HG02943 (cell line): ENCODE data around the gene G3BP2.
"Not testable (repeated sequence)": the region's sequence is repeated elsewhere in the genome, so short reads cannot be mapped to it uniquely, and the experiment has no call there.

Experiments used
- ATAC-seq: cut with Tn5 transposase; IDR thresholded peaks from one replicate; pipeline ENCODE4 v1.9.1; 2021; ENCODE audit warnings: mild to moderate bottlenecking, low read depth, moderate library complexity; ENCODE audit not compliant: unreplicated experiment

G3BP2 gene

DNA sequence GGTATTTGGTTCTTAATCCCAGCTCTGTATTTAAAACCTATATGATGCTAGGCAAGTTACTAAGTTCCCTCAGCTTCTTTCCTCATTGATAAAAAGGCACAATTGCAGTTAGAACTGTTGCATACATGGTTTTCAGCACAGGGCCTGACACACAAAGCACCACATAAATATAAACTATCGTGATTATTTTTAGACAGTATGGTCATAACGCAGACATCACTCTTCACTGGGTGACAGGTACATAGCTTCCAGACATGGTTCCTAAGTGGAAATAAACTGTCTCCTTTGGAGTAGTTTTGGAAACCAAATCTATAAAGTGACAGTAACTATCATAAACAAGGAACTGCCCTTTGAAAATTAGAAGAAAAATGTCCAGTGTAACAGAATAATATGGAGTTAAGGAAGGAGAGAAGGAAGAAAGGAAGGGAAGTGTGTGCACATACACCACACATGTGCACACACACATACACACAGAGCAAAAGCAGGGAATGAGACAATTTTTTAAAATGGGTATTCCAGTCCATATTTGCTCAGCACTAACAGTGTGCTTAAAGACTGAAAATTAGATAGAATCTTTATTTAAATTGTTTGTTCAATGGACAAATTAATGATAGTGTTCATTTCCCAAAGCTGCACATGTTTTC is 12.5 kb upstream of the G3BP2 start:
- ATAC-seq: no peak

DNA sequence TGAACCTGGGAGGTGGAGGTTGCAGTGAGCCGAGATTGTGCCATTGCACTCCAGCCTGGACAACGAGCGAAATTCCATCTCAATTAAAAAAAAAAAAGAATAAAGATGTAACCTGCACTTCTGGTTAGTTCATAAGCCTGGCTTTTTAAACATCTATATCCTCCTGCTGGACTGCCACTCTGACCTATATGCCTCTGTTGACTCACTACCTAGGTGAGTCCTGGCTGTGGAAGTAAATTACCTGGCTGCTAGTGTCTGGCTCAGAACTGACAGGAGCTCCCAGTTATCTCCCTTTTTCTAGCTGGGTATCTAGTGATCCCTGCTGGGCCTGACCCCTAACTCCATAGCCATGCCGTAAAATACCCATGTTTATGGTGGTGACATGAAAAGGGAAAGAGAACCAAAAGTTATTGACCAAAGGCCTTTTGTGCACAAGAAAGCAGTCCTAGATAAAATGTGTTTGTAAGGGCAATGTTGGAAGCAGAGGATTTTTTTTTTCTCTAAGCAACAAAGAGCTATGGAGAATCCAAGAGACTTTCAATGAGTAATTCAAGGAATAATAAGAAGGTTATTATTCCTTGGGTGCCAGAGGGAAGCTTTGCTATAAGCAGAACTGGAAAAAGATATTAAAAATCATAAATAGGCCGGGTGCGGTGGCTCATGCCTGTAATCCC is 10.4 kb upstream of the G3BP2 start:
- ATAC-seq: no peak

DNA sequence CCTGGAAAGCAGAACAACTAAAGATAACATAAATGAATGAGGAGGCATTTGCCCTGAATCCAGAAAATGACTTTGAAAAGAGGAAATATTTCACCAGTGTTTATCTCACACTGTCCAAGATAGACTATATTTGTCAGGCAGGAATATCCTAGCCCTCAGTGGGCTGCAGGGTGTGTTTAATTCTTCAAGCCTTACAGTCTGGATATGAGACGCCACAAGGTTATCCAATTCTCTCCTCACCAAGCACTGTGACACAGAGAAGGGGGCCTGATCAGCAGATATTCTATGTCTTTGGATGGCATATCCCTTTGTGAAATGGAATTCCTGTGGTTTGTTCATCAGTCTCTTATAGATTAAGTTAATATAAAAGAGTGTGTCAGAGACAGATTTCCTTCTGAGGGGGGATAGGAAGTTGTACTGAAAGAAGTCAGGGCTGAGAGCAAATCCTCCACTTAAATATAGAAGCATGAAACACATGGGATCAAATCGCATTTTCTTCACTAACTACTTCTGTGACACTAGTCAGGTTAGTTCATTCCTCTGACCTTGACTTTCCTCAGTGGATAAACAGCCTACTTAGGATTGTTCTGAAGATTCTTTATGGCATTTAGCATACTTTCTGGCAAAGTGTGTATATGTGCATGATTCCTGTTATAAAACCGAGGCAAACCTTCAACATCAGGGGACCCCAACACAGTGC is 6.8 kb upstream of the G3BP2 start:
- no peak for ATAC-seq

DNA sequence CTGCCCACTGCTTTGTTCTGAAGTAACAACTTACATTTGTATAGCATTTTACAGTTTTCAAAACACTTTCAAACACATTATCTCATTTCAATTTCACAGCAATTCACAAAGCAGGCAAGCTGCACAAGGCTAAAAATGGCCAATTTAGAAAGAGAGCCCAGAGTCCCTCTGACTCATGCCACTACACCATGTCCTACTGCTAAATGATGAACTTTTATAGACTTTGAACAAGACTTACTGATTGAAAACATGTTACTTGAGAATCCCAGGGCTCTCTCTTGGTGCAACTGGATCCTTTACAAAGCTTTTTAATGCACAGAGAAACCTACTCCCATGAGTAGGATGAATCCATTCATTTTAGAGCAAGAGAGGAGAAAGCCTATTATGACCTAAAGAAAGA is 5.8 kb upstream of the G3BP2 start:
- ATAC-seq: no peak

DNA sequence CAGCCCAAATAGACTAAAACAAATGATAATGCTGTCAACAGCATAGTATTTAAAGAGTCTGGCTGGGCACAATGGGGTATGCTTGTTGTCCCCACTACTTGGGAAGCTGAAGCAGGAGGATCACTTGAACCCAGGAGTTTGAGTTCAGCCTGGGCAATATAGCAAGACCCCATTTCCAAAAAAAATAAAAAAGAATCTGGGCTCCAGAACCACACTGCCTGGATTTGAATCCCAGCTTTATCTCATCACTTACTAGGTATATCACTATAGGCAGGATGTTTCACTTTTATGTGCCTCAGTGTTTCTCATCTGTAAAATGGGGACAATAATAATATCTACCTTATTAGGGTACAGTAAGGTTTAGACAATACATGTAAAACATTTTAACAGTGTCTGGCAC is 5.3 kb upstream of the G3BP2 start:
- ATAC-seq: no peak

DNA sequence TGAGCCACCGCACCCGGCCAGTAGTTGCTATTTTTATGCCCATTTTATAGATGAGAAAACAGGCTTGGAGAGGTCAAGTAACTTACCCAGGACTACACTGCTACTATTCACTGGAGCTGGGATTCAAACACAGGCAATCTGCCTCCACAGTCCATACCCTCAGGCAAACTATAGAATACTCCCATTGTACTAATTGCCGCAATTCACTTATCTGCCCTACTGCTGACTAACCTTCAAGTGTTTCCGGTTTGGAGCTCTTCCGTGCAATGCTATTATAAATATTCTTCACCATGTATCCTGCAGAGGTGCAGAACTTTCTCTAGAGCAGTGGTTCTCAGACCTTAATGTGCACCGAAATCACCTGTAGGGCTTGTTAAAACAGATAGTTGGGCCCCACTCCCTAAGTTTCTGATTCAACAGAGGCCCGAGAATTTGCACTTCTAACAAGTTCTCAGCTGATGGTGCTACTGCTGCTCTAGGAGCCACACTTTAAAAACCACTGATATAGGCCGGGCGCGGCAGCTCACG is 1.9 kb upstream of the G3BP2 start:
- no peak for ATAC-seq

DNA sequence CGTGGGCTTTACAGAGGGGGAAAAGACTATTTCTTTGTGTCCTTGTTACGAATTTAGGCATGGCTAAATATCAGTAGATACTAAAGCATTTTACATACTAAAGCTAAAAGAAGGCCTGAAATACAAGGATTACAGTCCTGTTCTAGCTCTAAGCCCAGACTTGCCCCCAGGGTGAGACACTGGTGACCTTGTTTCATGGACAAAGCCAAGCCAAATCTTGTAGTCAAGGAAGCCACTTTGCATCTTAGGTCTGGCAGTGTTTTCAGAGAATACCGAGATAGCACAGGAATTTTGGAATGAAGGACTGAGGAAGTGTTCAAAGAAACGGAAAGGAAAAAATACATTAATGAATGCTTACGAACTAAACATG is 733 bp upstream of the G3BP2 start:
- no peak for ATAC-seq

DNA sequence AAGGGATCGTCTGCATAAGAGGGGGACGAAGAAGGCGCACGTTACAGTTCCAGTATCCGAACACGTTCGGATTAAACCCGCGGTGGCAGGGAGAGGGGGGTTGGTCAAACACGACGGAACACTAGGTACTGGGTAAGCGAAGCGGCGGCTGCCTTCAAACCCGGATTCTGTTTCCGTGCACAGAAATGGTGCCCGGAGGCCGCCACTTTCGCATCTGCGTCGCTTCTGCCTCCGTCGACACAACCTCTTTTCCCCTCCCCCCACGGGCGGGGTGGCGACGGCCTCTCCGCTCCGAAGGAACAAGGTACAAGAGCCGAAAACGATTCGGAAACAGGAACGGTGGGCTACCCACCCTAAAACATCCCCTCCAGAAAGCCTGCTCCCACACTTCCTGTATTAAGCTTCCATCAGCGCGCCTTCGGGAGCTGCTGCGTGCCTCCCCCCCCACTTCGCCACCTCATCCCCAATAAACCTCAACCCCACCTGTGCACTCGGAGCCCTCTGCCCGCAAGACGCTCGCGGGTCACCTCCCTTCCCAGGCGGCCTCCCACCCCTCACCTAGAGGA is 667 bp downstream of the G3BP2 start:
- ATAC-seq: peak; percentile 36

DNA sequence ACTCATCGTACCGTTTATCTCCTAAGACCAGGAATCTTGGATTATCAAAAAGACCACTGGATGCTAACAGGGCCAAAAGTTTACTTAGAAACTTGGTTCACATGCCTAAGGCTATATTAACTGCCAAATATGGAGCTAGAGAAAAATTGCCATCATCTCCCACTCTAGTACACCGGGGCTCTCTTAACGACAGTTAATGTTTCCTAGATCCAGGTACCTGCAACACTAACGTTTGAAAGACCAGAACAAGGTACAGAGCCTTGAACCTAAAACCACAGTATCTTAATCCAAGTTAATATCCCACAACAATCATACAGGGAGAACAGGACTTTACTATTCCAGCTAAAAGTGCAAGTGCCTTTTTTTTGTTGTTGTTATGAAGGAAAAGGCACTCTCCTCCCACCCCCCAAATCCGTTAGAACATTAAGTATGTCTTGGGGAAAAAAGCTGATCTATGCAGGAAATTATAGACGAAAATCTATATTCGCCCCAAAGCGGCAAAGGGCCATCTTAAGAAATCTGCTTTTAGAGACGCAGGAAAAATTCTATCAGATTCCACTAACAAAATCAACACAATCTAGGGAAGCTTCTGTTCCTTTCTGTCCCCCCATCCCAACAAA is 1.3 kb downstream of the G3BP2 start:
- ATAC-seq: no peak

DNA sequence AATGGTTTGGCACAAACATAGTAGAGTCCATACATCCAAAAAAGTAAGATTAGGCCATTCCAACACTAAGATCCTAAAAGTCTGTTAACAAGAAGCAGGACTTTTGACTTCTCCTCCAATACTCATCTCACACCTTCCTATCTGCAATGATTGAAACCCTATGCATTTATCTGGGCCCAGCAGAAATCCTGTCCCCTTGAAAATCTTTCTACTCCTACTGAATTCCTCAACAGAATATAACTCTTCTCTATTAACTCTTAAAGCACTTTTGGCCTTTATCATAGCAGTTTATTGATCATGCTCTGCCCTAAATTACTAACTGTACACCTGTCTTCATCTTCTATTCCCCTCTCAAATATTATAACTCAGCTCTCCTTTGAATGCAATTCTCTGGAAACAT is 4.6 kb downstream of the G3BP2 start:
- ATAC-seq: no peak

DNA sequence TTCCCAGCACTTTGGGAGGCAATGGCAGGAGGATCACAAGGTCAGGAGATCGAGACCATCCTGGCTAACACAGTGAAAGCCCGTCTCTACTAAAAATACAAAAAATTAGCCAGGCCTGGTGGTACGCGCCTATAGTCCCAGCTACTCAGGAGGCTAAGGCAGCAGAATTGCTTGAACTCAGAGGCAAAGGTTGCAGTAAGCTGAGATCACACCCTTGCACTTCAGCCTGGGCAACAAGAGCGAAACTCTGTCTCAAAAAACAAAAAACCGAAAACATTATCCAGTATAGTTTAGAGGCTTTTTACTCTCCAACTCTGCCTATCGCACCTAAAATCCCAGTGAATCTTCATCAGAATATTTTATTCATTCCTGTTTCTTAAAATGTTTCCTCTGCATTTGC is 5.6 kb downstream of the G3BP2 start:
- not testable (repeated sequence) for ATAC-seq

DNA sequence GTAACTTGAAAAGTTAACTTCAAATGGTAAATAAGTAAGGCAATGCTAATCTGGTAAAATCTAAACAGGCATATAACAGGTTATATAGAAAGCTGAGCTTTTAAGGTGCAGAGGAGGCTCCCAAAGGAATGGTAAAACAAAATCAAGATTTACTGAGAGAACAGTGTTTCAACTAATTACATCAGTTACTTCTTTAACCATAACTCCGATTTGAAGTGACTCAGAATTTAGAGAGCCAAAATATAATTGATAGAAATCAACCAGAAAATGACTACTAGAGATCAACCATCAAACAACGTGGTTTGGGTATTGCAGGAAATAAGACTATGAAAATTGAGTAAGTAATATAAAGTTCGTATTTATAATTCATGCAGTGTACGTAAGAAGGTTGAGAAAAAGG is 6.9 kb downstream of the G3BP2 start:
- no peak for ATAC-seq

DNA sequence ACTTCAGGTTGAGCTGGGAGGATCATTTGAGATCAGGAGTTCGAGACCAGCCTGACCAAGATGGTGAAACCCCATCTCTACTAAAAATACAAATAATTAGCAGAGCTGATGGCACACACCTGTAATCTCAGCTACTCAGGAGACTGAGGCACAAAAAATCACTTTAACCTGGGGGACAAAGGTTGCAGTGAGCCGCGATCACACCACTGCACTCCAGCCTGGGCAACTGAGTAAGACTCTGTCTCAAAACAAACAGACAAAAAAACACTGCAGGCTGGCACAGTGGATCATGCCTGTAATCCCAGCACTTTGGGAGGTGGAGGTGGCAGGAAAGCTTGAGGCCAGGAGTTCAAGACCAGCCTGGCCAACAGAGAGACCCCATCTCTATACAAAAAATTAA is 8.6 kb downstream of the G3BP2 start:
- ATAC-seq: not testable (repeated sequence)

DNA sequence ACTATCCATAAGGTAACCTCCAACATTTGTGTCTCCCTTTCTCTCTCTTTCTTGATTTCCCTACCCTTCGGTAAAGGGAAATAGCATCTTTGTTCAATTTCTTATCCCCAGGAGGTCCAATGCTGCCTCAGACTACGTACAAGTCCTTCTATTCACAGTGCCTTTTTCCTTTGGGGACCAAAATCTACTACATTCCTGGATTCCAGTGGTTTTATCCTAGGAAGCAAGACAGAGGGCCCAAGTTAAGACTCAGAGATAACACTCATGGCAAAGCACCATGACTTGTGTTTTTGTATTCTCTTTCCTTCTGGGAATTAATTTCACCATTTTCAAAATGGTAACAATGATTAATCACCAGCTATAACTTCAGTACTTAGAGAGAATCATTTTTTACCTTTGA is 10.6 kb downstream of the G3BP2 start:
- ATAC-seq: no peak

DNA sequence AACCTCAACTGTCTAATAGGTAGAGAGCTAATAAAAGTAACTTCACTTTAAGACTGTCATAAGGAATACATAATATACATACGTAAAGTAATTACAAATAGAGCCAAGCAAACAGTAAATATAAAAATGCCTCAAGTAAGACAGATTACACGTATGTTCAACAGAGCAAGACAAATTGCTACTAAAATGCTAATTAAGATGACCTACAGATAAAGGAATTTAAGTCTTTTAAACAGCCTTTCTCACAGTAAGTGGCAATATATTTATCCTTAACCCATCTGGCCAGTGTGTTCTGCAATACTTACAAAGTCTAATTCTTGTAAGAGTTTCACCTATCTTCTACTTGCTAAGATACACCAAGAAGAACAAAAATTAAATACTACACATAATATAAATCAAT is 12.7 kb downstream of the G3BP2 start:
- no peak for ATAC-seq

DNA sequence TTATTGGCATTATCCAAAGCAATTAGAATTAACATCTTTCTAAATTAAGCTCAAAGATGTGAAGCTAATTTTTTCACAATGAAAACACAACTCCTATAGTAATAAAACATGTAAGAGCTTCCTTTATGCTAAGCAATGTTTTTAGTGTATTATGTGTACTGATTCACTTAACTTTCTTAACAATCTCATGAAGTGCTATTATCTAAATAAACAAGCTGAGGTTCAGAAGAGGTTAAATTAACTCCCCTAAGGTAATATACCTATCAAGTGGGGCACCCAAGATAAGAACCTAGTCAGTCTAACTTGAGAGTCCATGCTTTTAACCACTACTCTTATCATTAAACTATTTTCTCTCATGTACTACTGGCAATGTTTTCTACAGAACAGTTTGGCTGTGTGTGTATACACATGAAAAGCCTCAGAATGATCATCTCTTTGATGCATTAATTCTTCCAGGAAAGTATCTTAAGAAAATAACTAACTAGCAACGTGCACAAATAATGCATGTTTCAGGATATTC is 13.6 kb downstream of the G3BP2 start:
- no peak for ATAC-seq

DNA sequence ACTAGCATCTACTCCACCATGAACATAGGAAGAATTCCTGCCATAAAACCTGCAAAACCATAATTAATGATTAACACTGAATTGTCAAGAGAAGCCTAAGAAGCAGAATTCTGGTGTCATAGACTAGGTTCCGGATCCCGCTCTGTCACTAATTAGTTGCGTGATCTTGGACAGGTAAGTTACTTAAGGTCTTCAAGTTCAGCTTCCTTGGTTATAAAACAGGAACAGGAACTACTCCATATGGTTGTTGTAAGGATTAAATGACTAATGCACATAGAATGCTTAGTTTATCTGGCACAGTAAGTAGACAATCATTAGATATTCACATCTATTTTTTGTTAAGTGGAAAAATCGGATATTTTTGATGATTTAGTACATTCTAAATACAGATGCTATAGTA is 14.3 kb downstream of the G3BP2 start:
- ATAC-seq: no peak

DNA sequence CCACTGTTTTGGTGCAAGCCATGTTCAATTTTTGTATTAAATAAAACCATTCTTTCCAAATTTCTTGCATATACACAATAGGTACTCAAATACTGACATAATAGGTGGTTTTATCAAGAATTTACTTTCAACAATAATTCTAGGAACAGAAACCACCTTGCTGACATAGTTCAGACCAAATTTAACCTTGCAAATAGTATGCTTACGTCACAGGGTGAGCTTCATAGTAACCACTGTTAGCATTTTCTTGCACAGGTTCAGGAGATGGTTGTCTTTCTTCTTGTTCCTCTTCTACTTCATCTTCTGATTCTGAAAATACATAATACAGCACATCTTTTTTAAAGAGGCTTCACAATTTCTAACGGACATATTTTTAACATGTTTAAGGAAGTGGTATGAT is 17.6 kb downstream of the G3BP2 start:
- ATAC-seq: no peak

DNA sequence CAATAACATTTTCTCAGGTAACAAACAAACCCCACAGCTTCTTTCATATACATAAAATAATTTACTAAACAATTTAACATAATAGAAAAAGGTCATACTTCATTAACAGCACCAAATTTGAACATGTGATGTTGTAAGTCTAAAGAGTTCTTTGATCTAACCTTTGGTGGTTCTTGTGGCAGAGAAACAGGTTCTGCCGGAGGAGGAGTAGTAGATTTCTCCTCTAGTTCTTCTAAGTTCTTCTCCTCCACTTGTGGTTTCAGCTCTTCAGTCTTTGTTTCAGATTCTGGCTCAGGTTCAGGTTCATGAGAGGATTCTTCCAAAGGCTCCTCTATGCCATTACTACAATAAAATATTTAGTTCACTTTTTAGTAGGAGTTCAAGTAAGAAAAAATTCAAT is 18.3 kb downstream of the G3BP2 start:
- no peak for ATAC-seq

DNA sequence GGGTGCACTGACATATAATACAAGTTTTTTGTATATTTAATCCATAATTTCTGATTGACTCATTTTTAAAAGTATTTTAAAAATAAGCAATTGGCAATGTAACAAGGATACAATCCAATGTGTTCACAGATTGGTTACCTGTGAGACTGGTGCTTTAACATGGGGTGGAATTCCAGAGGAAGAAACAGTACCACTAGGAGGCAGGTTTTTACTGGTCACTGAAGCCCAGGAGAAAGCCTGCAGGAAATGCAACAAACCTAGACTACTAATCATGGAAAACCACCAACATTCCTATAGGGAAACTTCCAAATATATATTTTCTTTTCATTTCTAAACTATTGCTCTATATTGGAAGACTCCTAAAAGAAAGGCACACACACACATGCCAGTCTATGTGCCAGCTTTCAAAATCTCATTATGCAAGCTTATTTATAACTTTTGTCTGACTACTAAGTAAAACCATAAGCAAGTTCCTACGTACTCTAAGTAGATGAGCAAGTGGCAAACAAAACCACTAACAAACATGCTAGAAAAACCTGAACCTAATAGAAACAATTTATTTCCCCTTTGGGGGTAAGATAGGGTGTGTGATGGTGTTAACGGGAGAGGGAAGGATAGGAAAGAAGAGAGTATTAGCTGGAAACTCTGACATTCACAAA is 19.2 kb downstream of the G3BP2 start:
- no peak for ATAC-seq
